Psoas muscle (tissue), 8 donors: ENCODE results near the gene CLPTM1. TPM values are rescaled to one million over a fixed set of nuclear protein-coding genes. Genes with fewer than 3 reads are reported as not detected.

Experiments used
- ATAC-seq, 4 donors: fragments of 200-7000 bp; cut with Tn5 transposase; one replicate each; pipeline ENCODE4 v1.9.1; 2020; ENCODE audit warnings: moderate library complexity in 3 of 4, mild to moderate bottlenecking in 2 of 4
- DNase-seq, 2 donors: peaks; one replicate each; pipeline ENCODE4 v3.0.0-alpha.2; 2020
- H3K27ac ChIP-seq: fragments of 200-600 bp; one replicate; pipeline ENCODE4 v1.8.0; 2022
- H3K27me3 ChIP-seq, 3 donors: fragments of 200-600 bp in 1 of 3; one replicate each; pipeline versions ENCODE4 v1.6.1 to v1.8.0; 2013 to 2022; ENCODE audit warnings: low read length in 2 of 3, mild to moderate bottlenecking in 2 of 3, moderate library complexity in 1 of 3; ENCODE audit not compliant: insufficient read depth in 3 of 3
- H3K36me3 ChIP-seq, 2 donors: fragments of 200-600 bp in 1 of 2; one replicate each; pipeline versions ENCODE4 v1.6.1 to v1.8.0; 2013 to 2022; ENCODE audit warnings: low read depth in 1 of 2, mild to moderate bottlenecking in 1 of 2, moderate library complexity in 1 of 2; ENCODE audit not compliant: insufficient read depth in 1 of 2
- H3K4me1 ChIP-seq: fragments of 200-600 bp; one replicate; pipeline ENCODE4 v1.8.0; 2022
- H3K4me3 ChIP-seq: fragments of 200-600 bp; one replicate; pipeline ENCODE4 v1.8.0; 2022; ENCODE audit warnings: mild to moderate bottlenecking
- H3K9me3 ChIP-seq: fragments of 200-600 bp; one replicate; pipeline ENCODE4 v1.8.0; 2022
- CTCF ChIP-seq: fragments of 200-600 bp; IDR thresholded peaks from one replicate; pipeline ENCODE4 v1.8.0; 2022; ENCODE audit warnings: antibody characterized with exemption
- WGBS, 3 donors: extraction: QIAGEN DNeasy Blood & Tissue Kit; methylation state at CpG; one replicate each; pipeline versions ENCODE4 v1.1.6 to v1.1.7; 2013; 5-methylcytosine and 5-hydroxymethylcytosine counted together
- intact Hi-C, 2 donors: fragments of 100-400 bp; cut with DNase I; formaldehyde crosslinking; loops; one replicate each; pipeline versions ENCODE4 v1.11.0 to v1.14.2; 2022
- polyA plus RNA-seq, 3 donors: library from polyadenylated mRNA; stranded (reverse); fragments of 200-250 nt; gene quantifications; one replicate each; pipeline ENCODE4 v1.2.3, GENCODE V29; 2013
- total RNA-seq, 4 donors: library from RNA; stranded (reverse); fragmentation: NEBNext Ultra II Directional in 2 of 4; extraction: Animal tissue kit (Norgen Biotek cat#: 25700) in 2 of 4; gene quantifications; one replicate each; pipeline versions ENCODE4 v1.2.1 to v1.2.4, GENCODE V29; 2021 to 2023
- donor health status: healthy with polysubstance abuse.
- donor health status: DM: no; HTN: no; CAD: no; lungs with moderate emphysema.
- donor health status: Bipolar disorder and iron deficiency.
- donor health status: healthy.
- donor health status: DM: yes; HTN: yes; CAD: no.
- donor health status: DM: no; HTN: no; CAD: no.
- donor health status: DM: no; HTN: no; CAD: no.
- donor health status: DM: yes; HTN: yes; CAD: no.

The CLPTM1 gene
- total and polyA plus RNA-seq, 7 donors, result 77.7 to 129 (median 90.1) TPM

GRCh38 chr19:44974857-44975256, 19.7 kb downstream of the CLPTM1 start:
- DNase-seq (no peak), ATAC-seq (no peak)
- Histone ChIP-seq H3K4me1 (no peaks in the 10 kb centered on the region), H3K27ac (no peak overlapping the region), H3K9me3 (no peaks in the 10 kb centered on the region), H3K36me3 (peaks cover 15 to 71% of the 10 kb centered on the region in 2 donors), H3K4me3 (no peak overlapping the region), H3K27me3 (no peaks in the 10 kb centered on the region)
- no peak for TF ChIP-seq CTCF
- 90 to 95% (median 94%) methylated on average over 5 of the region's 5 CpGs for WGBS, 3 donors
- intact Hi-C loops, result no loop called here

GRCh38 chr19:44975444-44975843, 20.3 kb downstream of the CLPTM1 start:
- H3K36me3 ChIP-seq, result peaks cover 13 to 77% of the 10 kb centered on the region in 2 donors
- no peaks in the 10 kb centered on the region for H3K4me1 ChIP-seq
- no peaks in the 10 kb centered on the region for H3K27me3 ChIP-seq
- ATAC-seq, result no peak
- no peak for DNase-seq
- 93 to 96% (median 94%) methylated on average over 4 of the region's 4 CpGs for WGBS, 3 donors
- no peak overlapping the region for H3K27ac ChIP-seq
- H3K9me3 ChIP-seq, result no peaks in the 10 kb centered on the region
- no peak for TF ChIP-seq CTCF
- H3K4me3 ChIP-seq, result no peak overlapping the region
- intact Hi-C loops, result no loop called here

GRCh38 chr19:44984005-44984404, 28.8 kb downstream of the CLPTM1 start:
- 82 to 91% (median 89%) methylated on average over 9 of the region's 9 CpGs for WGBS, 3 donors
- Histone ChIP-seq H3K4me3 (no peak overlapping the region), H3K36me3 (peaks cover 2 to 84% of the 10 kb centered on the region in 2 donors)

GRCh38 chr19:44985445-44985844, 30.3 kb downstream of the CLPTM1 start:
- no peak overlapping the region for H3K27ac ChIP-seq
- 83 to 88% (median 85%) methylated on average over 4 of the region's 4 CpGs for WGBS, 3 donors
- ATAC-seq, result no peak
- H3K4me1 ChIP-seq, result no peaks in the 10 kb centered on the region
- no peak for TF ChIP-seq CTCF
- no peaks in the 10 kb centered on the region for H3K9me3 ChIP-seq
- DNase-seq, result no peak
- H3K27me3 ChIP-seq, result no peaks in the 10 kb centered on the region
- intact Hi-C loops, result no loop called here
- H3K36me3 ChIP-seq, result peaks cover 2 to 78% of the 10 kb centered on the region in 2 donors
- no peak overlapping the region for H3K4me3 ChIP-seq

More at GRCh38 chr19:44984005-44984404, 28.8 kb downstream of the CLPTM1 start:
- no peak overlapping the region for H3K27ac ChIP-seq
- no peak for TF ChIP-seq CTCF
- no peaks in the 10 kb centered on the region for H3K9me3 ChIP-seq
- ATAC-seq, result no peak
- intact Hi-C loops, result no loop called here
- no peak for DNase-seq
- no peaks in the 10 kb centered on the region for H3K27me3 ChIP-seq
- H3K4me1 ChIP-seq, result no peaks in the 10 kb centered on the region

GRCh38 chr19:44986389-44986788, 31.2 kb downstream of the CLPTM1 start:
- WGBS, 3 donors, result 85 to 92% (median 86%) methylated on average over 7 of the region's 7 CpGs
- no peaks in the 10 kb centered on the region for H3K4me1 ChIP-seq
- peaks cover 2 to 84% of the 10 kb centered on the region in 2 donors for H3K36me3 ChIP-seq
- no peaks in the 10 kb centered on the region for H3K9me3 ChIP-seq
- no peak for DNase-seq
- H3K27me3 ChIP-seq, result no peaks in the 10 kb centered on the region
- no peak for ATAC-seq
- intact Hi-C loops, result no loop called here
- no peak overlapping the region for H3K27ac ChIP-seq
- TF ChIP-seq CTCF, result no peak
- no peak overlapping the region for H3K4me3 ChIP-seq
